ENCODE measurements around the gene CST6. TPM values are rescaled to one million over a fixed set of nuclear protein-coding genes. Genes with fewer than 3 reads are reported as not detected.

CST6 gene
- total RNA-seq, 1 experiment from 2014 or later, result 27.2 TPM

DNA sequence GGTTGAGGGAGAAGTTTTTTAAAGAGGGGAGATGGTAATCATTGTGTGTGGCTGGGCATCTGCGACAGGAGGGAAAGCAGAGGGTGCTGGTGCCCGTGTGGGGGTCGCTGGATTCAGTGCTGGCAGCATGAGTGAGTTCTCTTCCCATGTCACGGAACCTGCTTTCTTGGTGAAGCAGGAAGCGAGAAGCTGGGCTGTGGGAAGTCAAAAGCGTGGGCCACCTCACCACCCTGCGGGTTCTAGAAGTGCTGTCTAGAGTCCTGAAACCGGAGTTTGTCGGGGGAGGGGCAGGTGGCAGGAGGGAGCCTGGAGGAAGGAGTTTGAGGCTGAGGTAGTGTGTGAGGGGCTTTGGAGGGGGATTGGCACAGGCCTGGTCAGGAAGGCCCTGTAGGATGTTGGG, 36.0 kb upstream of the CST6 start:
- TF ChIP-seq, protein P1, sequence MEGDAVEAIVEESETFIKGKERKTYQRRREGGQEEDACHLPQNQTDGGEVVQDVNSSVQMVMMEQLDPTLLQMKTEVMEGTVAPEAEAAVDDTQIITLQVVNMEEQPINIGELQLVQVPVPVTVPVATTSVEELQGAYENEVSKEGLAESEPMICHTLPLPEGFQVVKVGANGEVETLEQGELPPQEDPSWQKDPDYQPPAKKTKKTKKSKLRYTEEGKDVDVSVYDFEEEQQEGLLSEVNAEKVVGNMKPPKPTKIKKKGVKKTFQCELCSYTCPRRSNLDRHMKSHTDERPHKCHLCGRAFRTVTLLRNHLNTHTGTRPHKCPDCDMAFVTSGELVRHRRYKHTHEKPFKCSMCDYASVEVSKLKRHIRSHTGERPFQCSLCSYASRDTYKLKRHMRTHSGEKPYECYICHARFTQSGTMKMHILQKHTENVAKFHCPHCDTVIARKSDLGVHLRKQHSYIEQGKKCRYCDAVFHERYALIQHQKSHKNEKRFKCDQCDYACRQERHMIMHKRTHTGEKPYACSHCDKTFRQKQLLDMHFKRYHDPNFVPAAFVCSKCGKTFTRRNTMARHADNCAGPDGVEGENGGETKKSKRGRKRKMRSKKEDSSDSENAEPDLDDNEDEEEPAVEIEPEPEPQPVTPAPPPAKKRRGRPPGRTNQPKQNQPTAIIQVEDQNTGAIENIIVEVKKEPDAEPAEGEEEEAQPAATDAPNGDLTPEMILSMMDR (IDR thresholded peaks at IDR 0.05; ENCODE audit: unreplicated experiment), result no peak
- Mint-ChIP-seq H3K4me1 (ENCODE audit: low read depth, unreplicated experiment) (peaks cover 8% of the 10 kb centered on the region), H3K9me3 (ENCODE audit: low read depth, unreplicated experiment) (no peaks in the 10 kb centered on the region), H3K36me3 (ENCODE audit: insufficient read depth, unreplicated experiment) (peaks cover 56% of the 10 kb centered on the region), H3K4me3 (ENCODE audit: low read depth, unreplicated experiment) (no peak overlapping the region), H3K27ac (ENCODE audit: unreplicated experiment) (peak overlapping the region; percentile 30), H3K27me3 (ENCODE audit: unreplicated experiment) (no peaks in the 10 kb centered on the region)
- BruUV-seq (replicated peaks), result no TSS peak
- CTCF ChIA-PET, result interaction anchor here (1.9 kb wide), 1 partner anchor 85 kb away, joined by 4 read pairs; the partner anchor contains the start of gene CCDC85B
- no peak for DNase-seq
- intact Hi-C loops (cut with micrococcal nuclease; ENCODE audit: unreplicated experiment), result no loop called here

DNA sequence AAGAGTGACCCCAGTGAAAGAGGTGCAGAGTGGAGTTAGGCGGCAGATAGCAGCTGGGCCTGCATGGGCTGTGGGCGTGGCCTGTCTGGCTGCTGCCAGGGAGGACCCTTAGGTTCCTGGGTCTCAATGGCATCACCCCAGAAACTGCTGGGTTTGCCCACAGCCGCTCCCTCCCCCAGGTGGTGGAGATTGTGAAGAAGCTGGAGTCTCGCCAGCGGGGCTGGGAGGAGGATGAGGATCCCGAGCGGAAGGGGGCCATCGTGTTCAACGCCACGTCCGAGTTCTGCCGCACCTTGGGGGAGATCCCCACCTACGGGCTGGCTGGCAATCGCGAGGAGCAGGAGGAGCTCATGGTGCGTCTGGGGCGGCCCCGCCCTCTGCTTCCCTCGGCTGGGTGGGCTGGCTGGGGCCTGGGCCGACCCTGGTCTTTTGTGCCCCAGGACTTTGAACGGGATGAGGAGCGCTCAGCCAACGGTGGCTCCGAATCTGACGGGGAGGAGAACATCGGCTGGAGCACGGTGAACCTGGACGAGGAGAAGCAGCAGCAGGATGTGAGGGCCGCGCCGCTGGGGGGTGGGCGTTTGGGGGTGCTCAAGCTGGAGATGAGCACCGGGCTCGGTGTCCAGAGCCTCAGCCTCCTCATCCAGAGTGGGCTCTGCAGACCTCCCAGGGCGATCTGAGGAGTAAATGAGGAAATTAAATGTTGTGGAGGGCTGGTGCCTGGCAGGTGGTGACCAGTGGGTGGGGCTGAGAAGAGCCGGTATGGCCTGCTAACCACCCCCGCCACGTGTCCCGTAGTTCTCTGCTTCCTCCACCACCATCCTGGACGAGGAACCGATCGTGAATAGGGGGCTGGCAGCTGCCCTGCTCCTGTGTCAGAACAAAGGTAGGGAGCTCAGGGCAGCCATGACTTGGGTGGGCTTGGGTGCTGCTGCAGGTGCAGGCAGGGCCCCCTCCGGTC, 35.3 kb upstream of the CST6 start:
- no TSS peak for BruUV-seq (replicated peaks)
- peaks cover 63% of the 10 kb centered on the region for H3K36me3 Mint-ChIP-seq (ENCODE audit: insufficient read depth, unreplicated experiment)
- intact Hi-C loops (cut with micrococcal nuclease; ENCODE audit: unreplicated experiment), result no loop called here
- H3K27ac Mint-ChIP-seq (ENCODE audit: unreplicated experiment), result peak overlapping the region; percentile 30
- H3K4me1 Mint-ChIP-seq (ENCODE audit: low read depth, unreplicated experiment), result peaks cover 8% of the 10 kb centered on the region
- H3K9me3 Mint-ChIP-seq (ENCODE audit: low read depth, unreplicated experiment), result no peaks in the 10 kb centered on the region
- TF ChIP-seq, protein P1 (IDR thresholded peaks at IDR 0.05; ENCODE audit: unreplicated experiment), result no peak
- no peak for DNase-seq
- CTCF ChIA-PET, result interaction anchor here (1.9 kb wide), 1 partner anchor 86 kb away, joined by 4 read pairs; the partner anchor contains the start of gene CCDC85B
- no peaks in the 10 kb centered on the region for H3K27me3 Mint-ChIP-seq (ENCODE audit: unreplicated experiment)
- H3K4me3 Mint-ChIP-seq (ENCODE audit: low read depth, unreplicated experiment), result no peak overlapping the region

DNA sequence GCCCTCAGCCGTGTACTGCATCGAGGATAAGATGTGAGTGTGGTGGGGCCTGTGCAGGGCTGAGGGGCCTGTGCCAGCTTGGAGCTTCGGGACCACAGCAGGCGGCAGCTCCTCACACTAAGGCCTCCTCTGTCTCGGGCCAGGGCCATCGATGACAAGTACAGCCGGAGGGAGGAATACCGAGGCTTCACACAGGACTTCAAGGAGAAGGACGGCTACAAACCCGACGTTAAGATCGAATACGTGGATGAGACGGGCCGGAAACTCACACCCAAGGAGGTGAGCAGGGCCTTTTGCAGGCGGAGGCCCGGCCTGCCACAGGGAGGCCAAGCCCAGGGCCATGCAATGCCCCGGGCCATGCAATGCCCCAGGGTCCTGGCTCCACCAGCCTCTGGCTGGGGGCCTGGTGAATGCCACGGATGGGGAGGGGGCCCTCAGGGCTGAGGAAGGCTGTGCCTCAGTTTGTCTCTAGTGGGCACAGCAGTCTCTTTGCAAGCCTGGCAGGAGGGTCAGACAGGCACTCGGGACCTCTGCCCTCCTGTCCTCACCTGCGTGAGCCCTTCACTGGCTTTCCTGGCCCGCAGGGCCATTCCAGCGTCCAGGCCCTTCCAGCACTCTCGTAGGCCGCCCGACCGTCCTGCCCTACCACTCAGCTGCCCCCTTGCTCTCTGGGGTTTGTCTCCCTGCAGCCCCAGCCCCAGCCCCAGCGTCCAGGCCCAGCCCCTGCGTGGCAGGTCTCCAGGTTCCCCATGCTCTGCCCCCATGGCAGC, 34.0 kb upstream of the CST6 start:
- Mint-ChIP-seq H3K27ac (ENCODE audit: unreplicated experiment) (no peak overlapping the region), H3K27me3 (ENCODE audit: unreplicated experiment) (no peaks in the 10 kb centered on the region), H3K36me3 (ENCODE audit: insufficient read depth, unreplicated experiment) (peaks cover 63% of the 10 kb centered on the region), H3K4me1 (ENCODE audit: low read depth, unreplicated experiment) (peaks cover 8% of the 10 kb centered on the region), H3K9me3 (ENCODE audit: low read depth, unreplicated experiment) (no peaks in the 10 kb centered on the region), H3K4me3 (ENCODE audit: low read depth, unreplicated experiment) (no peak overlapping the region)
- TF ChIP-seq, protein P1 (IDR thresholded peaks at IDR 0.05; ENCODE audit: unreplicated experiment), result no peak
- CTCF ChIA-PET, result no interaction called here
- BruUV-seq (replicated peaks), result no TSS peak
- intact Hi-C loops (cut with micrococcal nuclease; ENCODE audit: unreplicated experiment), result no loop called here
- no peak for DNase-seq

DNA sequence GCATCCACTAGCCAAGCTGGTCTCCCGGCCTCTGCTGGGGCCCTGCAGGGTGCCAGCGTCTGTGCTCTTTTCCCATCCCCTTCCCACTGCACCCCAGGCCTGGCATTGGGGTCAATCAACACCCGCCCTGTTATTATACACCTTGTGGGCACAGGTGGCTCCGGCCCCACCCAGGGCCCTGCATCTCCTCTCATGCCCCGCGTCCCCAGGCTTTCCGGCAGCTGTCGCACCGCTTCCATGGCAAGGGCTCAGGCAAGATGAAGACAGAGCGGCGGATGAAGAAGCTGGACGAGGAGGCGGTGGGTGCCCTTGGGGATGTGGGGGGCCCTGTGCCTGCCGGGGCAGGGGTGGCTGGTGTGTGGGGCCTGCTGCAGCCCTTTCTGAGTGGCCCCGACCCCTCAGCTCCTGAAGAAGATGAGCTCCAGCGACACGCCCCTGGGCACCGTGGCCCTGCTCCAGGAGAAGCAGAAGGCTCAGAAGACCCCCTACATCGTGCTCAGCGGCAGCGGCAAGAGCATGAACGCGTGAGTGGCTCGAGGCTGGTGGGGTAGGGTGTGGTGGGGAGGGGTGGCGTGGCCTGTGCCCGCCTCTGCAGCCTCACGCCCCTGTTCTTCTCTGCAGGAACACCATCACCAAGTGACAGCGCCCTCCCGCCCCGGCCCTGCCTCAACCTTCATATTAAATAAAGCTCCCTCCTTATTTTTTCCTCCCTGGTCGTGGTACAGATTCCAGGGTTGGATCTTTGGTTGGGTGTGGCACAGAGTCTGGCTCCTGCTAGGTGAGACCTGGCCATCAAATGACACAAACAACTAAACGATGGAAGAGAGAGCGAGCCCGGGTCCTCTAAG, 33.2 kb upstream of the CST6 start:
- CTCF ChIA-PET, result interaction anchor here (0.5 to 1.2 kb wide), 2 partner anchors 69 to 272 kb away, joined by 3 to 5 read pairs; no protein-coding TSS in a partner anchor
- H3K27ac Mint-ChIP-seq (ENCODE audit: unreplicated experiment), result no peak overlapping the region
- no peaks in the 10 kb centered on the region for H3K9me3 Mint-ChIP-seq (ENCODE audit: low read depth, unreplicated experiment)
- intact Hi-C loops (cut with micrococcal nuclease; ENCODE audit: unreplicated experiment), result no loop called here
- DNase-seq, result no peak
- H3K27me3 Mint-ChIP-seq (ENCODE audit: unreplicated experiment), result no peaks in the 10 kb centered on the region
- H3K4me1 Mint-ChIP-seq (ENCODE audit: low read depth, unreplicated experiment), result no peaks in the 10 kb centered on the region
- H3K36me3 Mint-ChIP-seq (ENCODE audit: insufficient read depth, unreplicated experiment), result peaks cover 55% of the 10 kb centered on the region
- BruUV-seq (replicated peaks), result no TSS peak
- TF ChIP-seq, protein P1 (IDR thresholded peaks at IDR 0.05; ENCODE audit: unreplicated experiment), result no peak
- no peak overlapping the region for H3K4me3 Mint-ChIP-seq (ENCODE audit: low read depth, unreplicated experiment)

All from Calu3 (cell line).